ENCODE measurements around the gene HOXD11.
A peak's percentile ranks its signal among the peaks of the same experiment; 100 is the strongest.

HOXD11 gene

DNA sequence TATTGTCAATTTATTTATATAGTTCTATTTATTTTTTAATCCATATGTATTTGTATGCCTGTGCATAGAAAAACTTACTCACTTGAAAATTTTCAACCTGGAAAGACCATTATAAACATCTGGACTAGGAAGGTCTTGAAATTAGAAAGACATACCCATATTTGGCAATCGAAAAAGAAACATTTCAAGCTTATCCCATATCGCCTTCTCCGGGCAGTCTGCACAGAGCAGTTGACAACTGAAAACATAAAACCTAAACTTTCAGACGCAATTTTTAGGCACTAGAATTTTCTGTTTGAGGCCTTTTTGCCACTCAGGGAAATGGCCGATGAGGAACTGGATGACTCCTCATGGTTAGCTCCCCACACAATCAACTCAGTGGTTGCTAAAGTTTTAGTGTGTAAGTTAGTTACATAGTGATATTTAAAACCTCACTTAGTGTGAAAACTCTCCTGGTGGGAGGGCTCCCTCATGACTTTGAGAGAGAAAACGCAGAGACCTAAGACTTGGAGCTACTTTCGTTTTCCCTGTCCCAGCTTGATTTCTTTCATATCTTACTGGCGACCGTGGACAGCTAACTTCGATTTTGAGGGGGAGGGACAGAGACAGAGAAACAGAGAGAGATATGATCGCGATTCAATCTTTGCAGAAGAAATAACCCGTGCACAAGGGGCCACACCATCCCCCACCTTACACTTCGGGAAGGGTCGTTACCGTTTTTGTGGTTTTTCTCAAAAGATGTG is 10.7 kb upstream of the HOXD11 start:
- Histone ChIP-seq H3K27me3 (replicated peaks; ENCODE audit: control insufficient read depth, insufficient read depth, low read length) (peaks cover 1% of the 10 kb centered on the region; the same call in 1 of the 2 replicates), H3K4me3 (replicated peaks; ENCODE audit: low read depth, low read length) (peak overlapping the region; percentile 22), H3K36me3 (ENCODE audit: control insufficient read depth, insufficient read depth, low read length) (no peaks in the 10 kb centered on the region)
- TF ChIP-seq, protein P1, sequence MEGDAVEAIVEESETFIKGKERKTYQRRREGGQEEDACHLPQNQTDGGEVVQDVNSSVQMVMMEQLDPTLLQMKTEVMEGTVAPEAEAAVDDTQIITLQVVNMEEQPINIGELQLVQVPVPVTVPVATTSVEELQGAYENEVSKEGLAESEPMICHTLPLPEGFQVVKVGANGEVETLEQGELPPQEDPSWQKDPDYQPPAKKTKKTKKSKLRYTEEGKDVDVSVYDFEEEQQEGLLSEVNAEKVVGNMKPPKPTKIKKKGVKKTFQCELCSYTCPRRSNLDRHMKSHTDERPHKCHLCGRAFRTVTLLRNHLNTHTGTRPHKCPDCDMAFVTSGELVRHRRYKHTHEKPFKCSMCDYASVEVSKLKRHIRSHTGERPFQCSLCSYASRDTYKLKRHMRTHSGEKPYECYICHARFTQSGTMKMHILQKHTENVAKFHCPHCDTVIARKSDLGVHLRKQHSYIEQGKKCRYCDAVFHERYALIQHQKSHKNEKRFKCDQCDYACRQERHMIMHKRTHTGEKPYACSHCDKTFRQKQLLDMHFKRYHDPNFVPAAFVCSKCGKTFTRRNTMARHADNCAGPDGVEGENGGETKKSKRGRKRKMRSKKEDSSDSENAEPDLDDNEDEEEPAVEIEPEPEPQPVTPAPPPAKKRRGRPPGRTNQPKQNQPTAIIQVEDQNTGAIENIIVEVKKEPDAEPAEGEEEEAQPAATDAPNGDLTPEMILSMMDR (IDR thresholded peaks at IDR 0.05; ENCODE audit: insufficient read depth, low read length, poor library complexity, severe bottlenecking): no peak
- DNase-seq (ENCODE audit: extremely low read depth, insufficient read length): no peak

DNA sequence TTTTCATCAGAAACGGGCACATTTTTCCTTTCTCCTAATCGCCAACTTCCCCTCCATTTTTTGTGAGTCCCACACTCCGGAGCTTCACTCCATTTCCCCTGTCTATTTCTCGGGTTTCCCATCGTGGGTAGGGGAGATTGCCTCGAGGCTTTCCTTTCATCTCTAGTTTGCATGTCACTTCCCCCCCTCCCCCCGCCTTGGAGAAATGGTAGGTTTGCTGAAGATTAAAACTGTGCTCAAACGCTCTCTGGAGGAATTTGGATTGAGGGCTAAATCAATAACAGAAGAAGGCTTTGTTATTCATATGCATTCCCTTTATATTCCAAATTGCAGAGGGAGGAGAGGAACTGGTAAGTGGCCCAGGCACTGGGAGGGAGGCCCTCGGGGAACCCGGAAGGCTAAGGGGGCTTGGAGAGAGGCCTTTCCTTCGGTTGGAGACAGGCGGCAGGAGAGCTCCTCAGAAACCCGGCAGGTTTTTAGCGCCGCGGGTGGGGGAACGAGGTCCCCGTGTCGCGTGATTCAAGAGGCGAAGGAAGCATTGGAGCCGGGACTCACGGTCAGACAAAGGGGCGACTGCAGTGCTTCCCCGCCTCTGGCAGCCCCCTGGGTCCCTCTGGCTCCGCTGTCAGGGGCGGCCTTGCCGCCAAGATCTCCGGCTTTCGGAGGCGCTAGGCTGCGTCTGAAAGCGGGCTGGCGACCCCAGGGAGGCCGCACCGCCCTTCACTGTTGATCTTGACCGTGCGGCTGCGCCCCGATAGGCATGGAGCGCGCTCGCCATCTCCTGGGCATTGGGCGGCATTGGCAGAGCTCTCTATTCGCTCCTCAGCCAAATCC is 9.9 kb upstream of the HOXD11 start:
- TF ChIP-seq, protein P1 (IDR thresholded peaks at IDR 0.05; ENCODE audit: insufficient read depth, low read length, poor library complexity, severe bottlenecking): peak; percentile 80
- Histone ChIP-seq H3K27me3 (replicated peaks; ENCODE audit: control insufficient read depth, insufficient read depth, low read length) (no peaks in the 10 kb centered on the region; the same call in 1 of the 2 replicates), H3K36me3 (ENCODE audit: control insufficient read depth, insufficient read depth, low read length) (no peaks in the 10 kb centered on the region), H3K4me3 (replicated peaks; ENCODE audit: low read depth, low read length) (peak overlapping the region; percentile 31)
- peak; percentile 67 for DNase-seq (ENCODE audit: extremely low read depth, insufficient read length)

DNA sequence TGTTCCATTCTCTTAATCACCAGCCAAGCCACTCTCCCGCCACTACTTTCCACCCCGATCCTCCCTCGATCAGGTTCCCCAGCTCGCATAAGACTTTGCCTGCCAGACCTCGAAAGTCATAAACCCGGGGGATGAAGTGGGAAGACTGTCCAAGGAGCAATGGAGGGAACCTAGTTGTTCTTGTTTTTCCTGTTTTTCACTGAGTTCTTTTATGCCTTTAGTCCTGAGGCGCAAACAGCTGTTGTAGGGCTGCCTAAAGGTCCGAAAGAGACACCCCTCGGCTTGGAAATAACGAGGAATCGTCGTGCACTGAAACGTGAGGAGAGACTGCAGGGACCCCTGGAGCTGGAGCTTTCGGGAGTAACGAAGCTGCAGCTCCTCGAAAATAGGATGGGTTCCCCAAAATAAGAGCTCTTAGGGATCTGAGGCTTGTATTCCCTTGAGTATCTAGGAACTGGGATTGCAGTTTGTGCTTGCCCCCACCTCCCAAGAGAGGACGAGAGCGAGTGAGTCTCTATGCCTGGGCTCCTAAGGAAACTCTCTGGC is 9.2 kb upstream of the HOXD11 start:
- Histone ChIP-seq H3K4me3 (replicated peaks; ENCODE audit: low read depth, low read length) (no peak overlapping the region), H3K27me3 (replicated peaks; ENCODE audit: control insufficient read depth, insufficient read depth, low read length) (no peaks in the 10 kb centered on the region; the same call in 1 of the 2 replicates), H3K36me3 (ENCODE audit: control insufficient read depth, insufficient read depth, low read length) (no peaks in the 10 kb centered on the region)
- TF ChIP-seq, protein P1 (IDR thresholded peaks at IDR 0.05; ENCODE audit: insufficient read depth, low read length, poor library complexity, severe bottlenecking): no peak
- no peak for DNase-seq (ENCODE audit: extremely low read depth, insufficient read length)

DNA sequence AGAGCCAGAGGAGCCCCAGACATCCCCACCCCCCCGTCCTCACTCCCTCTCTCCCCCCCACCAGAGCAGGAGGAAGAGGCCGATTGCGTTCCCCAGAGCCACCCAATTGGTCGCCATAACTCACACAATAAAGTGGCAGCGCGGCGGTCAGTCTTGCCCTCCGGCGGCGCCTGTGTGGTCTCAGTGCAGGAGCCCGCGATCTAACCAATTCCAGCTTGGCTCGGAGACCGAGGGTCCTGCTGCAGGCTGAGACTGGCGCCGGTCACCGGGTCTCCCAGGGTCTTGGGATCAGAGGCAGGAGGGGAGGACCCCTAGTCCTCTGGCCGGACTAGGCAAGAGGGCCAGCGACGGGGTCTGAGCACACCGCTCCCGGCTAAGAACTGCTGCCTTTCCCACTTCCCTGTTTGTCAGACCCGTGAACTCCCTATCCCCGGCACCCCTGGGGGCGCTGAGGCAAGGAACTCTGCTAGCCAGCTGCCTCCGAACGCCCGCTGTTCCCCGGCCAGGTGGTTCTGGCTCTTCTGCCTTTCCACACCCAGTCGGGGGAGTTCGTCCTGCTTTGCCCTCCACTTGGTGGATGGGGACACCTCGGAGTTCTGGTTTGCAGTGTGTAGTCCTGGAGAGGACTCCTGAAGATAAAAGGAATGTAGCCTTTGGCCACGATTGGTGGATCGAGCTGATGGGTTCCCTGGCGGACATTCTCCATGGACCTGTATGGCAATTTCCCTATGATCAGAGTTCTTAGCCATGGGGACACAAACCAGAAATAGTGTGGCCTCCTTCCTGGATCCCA is 8.5 kb upstream of the HOXD11 start:
- TF ChIP-seq, protein P1 (IDR thresholded peaks at IDR 0.05; ENCODE audit: insufficient read depth, low read length, poor library complexity, severe bottlenecking): no peak
- DNase-seq (ENCODE audit: extremely low read depth, insufficient read length): no peak
- Histone ChIP-seq H3K27me3 (replicated peaks; ENCODE audit: control insufficient read depth, insufficient read depth, low read length) (no peaks in the 10 kb centered on the region; the same call in 1 of the 2 replicates), H3K4me3 (replicated peaks; ENCODE audit: low read depth, low read length) (no peak overlapping the region), H3K36me3 (ENCODE audit: control insufficient read depth, insufficient read depth, low read length) (no peaks in the 10 kb centered on the region)

DNA sequence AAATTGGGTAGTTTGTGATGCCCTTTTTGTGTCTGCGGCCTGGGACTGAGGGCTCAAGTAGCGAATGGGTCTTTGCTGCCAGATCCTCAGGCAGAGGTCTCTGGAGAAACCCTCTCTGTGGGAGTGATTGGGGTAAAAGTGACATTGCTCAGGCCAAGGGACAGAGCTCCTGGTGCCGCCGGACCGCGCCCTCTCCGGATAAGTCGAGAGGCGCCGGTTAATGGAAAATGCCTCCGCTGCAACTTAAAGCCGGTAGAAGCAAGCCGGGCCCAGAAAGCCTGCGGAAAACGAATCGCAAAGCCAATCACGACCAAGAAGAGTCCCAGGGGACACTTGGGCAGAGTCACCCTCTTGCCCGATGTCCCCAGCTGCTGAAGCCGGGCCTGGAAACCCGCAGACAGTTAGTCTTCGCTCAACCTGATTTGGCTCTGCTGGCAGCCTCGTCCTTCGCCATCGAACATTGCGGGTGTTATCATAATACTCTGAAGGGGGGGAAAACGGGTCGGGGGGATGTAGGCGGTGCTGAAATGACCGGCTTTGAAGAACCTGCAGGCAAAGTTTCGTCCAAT is 7.8 kb upstream of the HOXD11 start:
- TF ChIP-seq, protein P1 (IDR thresholded peaks at IDR 0.05; ENCODE audit: insufficient read depth, low read length, poor library complexity, severe bottlenecking): no peak
- no peak for DNase-seq (ENCODE audit: extremely low read depth, insufficient read length)
- no peak overlapping the region for H3K4me3 ChIP-seq (replicated peaks; ENCODE audit: low read depth, low read length)
- H3K27me3 ChIP-seq (replicated peaks; ENCODE audit: control insufficient read depth, insufficient read depth, low read length): no peaks in the 10 kb centered on the region; the same call in 1 of the 2 replicates
- no peaks in the 10 kb centered on the region for H3K36me3 ChIP-seq (ENCODE audit: control insufficient read depth, insufficient read depth, low read length)

Measured in GM06990 (cell line).